GM08714 (cell line): ENCODE results near the gene SDK1.
A peak's percentile ranks its signal among the peaks of the same experiment; 100 is the strongest.

Experiments
- H3K4me3 ChIP-seq: fragments of 200-500 bp; sonication (Bioruptor generic); 2 replicates; pipeline ENCODE4 v1.5.1; 2014; ENCODE audit warnings: mild to moderate bottlenecking, low read length, inconsistent platforms
- ZNF274 ChIP-seq: IDR thresholded peaks from 2 replicates; pipeline ENCODE4 v1.6.1; 2012; ENCODE audit warnings: mild to moderate bottlenecking, low read depth, low read length

Gene SDK1

DNA sequence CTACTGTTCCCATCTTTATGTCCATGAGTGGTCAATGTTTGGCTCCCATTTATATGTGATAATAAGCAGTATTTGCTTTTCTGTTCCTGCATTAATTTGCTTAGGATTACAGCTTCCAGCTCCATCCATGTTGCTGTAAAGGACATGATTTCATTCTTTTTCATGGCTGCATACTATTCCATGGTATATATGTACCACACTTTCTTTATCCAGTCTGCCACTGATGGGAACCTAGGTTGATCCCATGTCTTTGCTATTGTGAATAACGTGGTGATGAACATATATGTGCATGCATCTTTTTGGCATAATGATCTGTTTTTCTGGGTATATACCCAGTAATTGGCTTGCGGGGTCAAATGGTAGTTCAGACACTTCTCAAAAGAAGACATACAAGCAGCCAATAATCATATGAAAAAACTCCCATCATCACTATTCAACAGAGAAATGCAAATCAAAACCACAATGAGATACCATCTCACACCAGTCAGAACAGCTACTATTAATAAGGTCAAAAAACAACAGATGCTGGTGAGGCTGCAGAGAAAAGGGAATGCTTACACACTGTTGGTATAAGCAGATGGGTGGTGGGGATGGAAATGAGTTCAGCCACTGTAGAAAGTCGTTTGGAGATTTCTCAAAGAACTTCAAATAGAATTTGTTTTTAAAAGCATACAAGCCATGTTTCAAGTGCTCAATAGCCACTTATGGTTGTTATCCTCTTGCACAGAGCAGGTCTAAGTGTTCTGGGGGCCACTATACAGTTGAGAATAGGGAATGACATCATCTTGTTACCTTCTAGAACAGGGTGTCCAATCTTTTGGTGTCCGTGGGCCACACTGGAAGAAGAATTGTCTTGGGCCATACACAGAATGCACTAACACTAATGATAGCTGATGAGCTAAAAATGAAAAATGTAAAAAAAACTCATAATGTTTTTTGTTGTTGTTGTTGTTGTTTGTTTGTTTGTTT, 23.2 kb upstream of the SDK1 start:
- H3K4me3 ChIP-seq, result no peak overlapping the region
- TF ChIP-seq ZNF274, result no peak

- no peak overlapping the region for H3K4me3 ChIP-seq
- TF ChIP-seq ZNF274, result no peak
Measured at GRCh38 chr7:3279147-3279818, 21.8 kb upstream of the SDK1 start.

DNA sequence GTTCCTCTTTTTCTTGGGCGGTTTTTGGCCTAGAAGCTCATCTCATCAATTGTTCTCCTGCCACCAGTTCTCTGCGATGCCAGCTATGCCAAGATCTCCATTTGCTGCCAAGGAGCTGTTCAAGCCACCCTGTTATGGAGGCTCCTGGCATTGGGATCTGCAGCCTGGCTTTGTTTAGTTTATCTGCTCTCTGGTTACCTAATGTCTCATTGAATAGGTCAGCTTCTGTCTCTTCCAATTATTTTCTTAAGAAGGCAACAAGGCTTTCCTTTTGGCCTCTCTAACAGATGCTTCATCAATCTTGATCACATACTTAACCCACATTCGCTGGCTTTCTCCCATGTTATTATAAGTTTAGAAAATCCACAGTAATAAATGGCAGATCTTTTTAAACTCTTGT, 20.6 kb upstream of the SDK1 start:
- H3K4me3 ChIP-seq, result no peak overlapping the region
- no peak for TF ChIP-seq ZNF274

DNA sequence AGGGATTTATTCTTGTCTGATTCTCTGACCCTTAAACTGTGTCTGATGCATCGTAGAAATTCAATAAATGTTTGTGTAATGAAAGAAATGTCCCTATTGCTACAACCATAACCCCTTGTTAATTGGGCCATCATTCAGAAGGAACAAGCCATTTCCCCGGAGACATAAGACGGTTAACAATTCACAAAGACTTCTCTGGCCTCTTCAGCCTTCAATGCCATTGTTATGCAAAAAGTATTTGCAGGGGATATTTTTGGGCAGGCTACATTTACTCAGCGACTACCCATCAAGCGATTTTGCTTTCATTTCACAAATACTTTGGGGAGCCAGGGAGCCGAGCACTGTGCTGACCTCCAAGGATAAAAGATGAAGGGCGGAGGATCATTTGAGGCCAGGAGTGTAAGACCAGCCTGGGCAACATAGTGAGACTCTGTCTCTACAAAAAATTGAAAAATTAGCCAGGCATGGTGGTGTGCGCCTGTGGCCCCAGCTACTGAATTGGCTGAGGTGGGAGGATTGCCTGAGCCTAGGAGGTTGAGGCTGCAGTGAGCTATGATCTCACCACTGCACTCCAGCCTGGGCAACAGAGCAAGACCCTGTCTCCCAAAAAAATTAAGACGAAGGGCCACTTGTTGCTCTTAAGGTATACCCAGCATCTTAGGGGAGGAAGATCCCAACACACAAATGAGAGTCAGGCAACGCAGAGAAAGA, 20.0 kb upstream of the SDK1 start:
- H3K4me3 ChIP-seq, result no peak overlapping the region
- no peak for TF ChIP-seq ZNF274

- no peak overlapping the region for H3K4me3 ChIP-seq
- no peak for TF ChIP-seq ZNF274
Measured at GRCh38 chr7:3282457-3282856, 18.6 kb upstream of the SDK1 start.

DNA sequence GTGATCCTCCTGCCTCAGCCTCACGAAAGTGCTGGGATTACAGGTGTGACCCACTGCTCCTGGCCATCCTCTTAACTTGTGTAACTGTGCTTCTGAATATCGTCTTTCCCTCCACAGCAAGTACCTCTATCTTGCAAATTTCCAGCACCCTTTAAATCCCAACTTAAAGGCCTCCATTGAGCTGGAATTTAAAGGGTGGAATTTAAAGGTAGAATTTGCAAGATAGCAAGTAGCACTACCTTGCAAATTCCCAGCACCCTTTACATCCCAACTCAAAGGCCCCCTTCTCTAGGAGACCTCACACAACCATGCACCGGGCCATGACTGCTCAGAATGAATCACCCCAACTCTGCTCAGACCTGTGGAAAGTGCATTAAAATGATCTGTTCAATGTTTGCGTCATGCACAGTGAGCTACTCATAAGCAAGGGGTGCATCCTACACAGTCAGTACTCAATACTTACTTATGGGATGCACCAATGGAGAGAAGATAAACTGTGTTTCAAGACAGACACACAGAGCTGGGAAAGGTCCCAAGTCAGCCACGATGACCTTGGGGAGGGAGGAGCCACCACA, 17.8 kb upstream of the SDK1 start:
- no peak for TF ChIP-seq ZNF274

DNA sequence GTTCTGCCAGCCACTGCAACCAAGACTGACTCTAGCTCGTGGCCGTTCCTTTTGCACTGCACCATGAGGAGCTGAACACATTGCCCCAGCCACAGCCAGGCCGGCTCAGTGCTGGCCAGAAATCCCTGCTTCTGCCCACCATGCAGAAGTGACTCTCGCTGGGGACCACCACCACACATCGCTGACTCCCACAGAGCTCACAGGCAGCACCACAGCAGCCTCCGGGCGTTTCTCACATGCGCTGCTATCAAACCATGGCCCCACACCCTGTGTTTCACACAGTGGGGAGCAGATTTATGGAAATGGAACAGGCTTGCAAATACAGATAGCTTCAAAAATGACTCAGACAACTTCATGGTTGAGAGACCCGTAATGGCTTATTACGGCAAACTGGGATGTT, 15.4 kb upstream of the SDK1 start:
- TF ChIP-seq ZNF274, result no peak

More for the DNA sequence above, 17.8 kb upstream of the SDK1 start:
- no peak overlapping the region for H3K4me3 ChIP-seq

DNA sequence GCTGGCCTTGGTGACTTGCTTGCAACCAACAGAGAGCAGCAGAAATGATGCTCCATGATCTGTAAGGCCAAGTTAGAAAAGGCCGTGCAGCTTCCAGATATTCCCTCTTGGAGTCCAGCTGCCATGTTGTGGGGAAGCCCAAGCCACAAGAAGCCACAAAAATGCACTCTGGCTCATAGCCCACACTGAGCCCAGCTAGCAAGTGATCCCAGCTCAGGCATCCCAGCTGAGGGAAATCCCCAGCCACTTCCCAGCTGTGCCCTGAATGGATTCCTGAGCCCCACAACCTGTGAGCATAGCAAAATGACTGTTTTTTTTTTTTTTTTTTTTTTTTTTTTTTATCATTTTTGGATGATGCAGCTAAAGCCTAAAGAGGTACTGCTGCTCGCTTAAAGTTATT, 11.1 kb upstream of the SDK1 start:
- no peak for TF ChIP-seq ZNF274
- H3K4me3 ChIP-seq, result no peak overlapping the region

More for the DNA sequence above, 15.4 kb upstream of the SDK1 start:
- H3K4me3 ChIP-seq, result no peak overlapping the region

GRCh38 chr7:3292694-3293093, 8.4 kb upstream of the SDK1 start:
- no peak for TF ChIP-seq ZNF274
- H3K4me3 ChIP-seq, result no peak overlapping the region

GRCh38 chr7:3294432-3295100, 6.5 kb upstream of the SDK1 start:
- H3K4me3 ChIP-seq, result no peak overlapping the region
- TF ChIP-seq ZNF274, result no peak

DNA sequence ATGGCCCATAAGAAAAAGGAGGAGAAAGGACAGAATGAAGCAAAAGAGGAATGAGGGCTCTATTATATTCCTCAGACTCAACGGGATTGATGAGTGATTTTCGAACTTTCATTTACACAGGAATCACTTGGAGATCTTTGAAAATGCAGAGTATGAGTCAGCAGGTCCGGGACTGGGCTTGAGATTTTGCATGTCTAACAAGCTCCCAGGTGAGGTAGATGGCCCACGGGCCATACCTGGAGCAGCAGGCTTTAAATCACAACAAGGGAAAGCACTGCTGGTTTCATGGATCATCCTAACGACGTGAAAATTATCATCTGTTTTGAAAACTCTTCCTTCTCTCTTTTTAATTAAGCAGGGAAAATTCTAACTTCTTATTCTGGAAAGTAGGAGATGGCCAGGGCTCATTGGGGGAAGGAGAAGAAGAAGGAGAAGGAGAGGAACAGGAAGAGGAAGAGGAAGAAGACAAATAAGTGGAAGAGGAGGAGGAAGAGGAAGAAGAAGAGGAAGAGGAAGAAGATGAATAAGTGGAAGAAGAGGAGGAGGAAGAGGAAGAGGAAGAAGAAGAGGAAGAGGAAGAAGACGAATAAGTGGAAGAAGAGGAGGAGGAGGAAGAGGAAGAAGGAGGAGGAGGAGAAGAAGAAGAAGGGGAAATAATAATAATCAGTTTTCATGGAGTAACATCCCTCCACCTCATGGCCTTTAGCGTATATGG, 3.8 kb upstream of the SDK1 start:
- no peak for TF ChIP-seq ZNF274
- no peak overlapping the region for H3K4me3 ChIP-seq

- no peak overlapping the region for H3K4me3 ChIP-seq
- TF ChIP-seq ZNF274, result no peak
Measured at GRCh38 chr7:3300221-3300650, 816 bp upstream of the SDK1 start.

DNA sequence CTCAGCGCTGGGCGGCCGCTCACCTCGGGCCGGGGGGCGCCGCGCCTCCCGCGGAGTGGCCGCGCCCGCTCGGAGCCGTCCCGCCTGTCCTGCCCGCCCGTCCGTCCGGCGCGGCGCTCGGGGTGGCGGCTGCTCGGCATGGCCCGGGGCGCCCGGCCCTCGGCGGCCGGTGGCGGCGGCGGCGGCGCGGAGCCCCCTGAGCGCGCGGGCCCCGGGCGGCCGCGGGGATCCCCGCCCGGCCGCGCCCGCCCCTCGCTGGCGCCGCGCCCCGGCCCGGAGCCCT, 338 bp downstream of the SDK1 start:
- no peak for TF ChIP-seq ZNF274
- peak overlapping the region; percentile 41; the same call in 1 of the 2 replicates for H3K4me3 ChIP-seq
